Measurements from ENCODE around the gene ACCSL.

ACCSL gene

GRCh38 chr11:44065161-44065661, 17.4 kb downstream of the ACCSL start:
- no peak for DNase-seq (ENCODE audit: low spot score)

GRCh38 chr11:44065841-44066731, 18.3 kb downstream of the ACCSL start, which contains the start of gene ACCS:
ACCS (plus strand) TSS chr11:44066270; CDS start chr11:44067628, 1,358 bp downstream.
- peak; percentile 89 for DNase-seq (ENCODE audit: low spot score)

- peak; percentile 61 for DNase-seq (ENCODE audit: low spot score)
Measured at GRCh38 chr11:44066732-44067141, 19.0 kb downstream of the ACCSL start.

- no peak for DNase-seq (ENCODE audit: low spot score)
Measured at GRCh38 chr11:44067266-44067665, 19.5 kb downstream of the ACCSL start.

- DNase-seq (ENCODE audit: low spot score): no peak
Measured at GRCh38 chr11:44068180-44068579, 20.4 kb downstream of the ACCSL start.

GRCh38 chr11:44071157-44071556, 23.4 kb downstream of the ACCSL start:
- no peak for DNase-seq (ENCODE audit: low spot score)

GRCh38 chr11:44072757-44073658, 25.2 kb downstream of the ACCSL start:
- DNase-seq (ENCODE audit: low spot score): no peak

GRCh38 chr11:44078794-44079193, 31.0 kb downstream of the ACCSL start:
- no peak for DNase-seq (ENCODE audit: low spot score)

GRCh38 chr11:44079376-44079775, 31.6 kb downstream of the ACCSL start:
- no peak for DNase-seq (ENCODE audit: low spot score)

GRCh38 chr11:44080951-44081350, 33.2 kb downstream of the ACCSL start:
- no peak for DNase-seq (ENCODE audit: low spot score)

- DNase-seq (ENCODE audit: low spot score): no peak
Measured at GRCh38 chr11:44082645-44083044, 34.9 kb downstream of the ACCSL start.

- no peak for DNase-seq (ENCODE audit: low spot score)
Measured at GRCh38 chr11:44083433-44083832, 35.7 kb downstream of the ACCSL start.

- DNase-seq (ENCODE audit: low spot score): no peak
Measured at GRCh38 chr11:44083906-44084305, 36.1 kb downstream of the ACCSL start.

GRCh38 chr11:44085330-44085729, 37.5 kb downstream of the ACCSL start:
- DNase-seq (ENCODE audit: low spot score): no peak

- no peak for DNase-seq (ENCODE audit: low spot score)
Measured at GRCh38 chr11:44088377-44088776, 40.6 kb downstream of the ACCSL start.

GRCh38 chr11:44088871-44089270, 41.1 kb downstream of the ACCSL start:
- DNase-seq (ENCODE audit: low spot score): no peak

GRCh38 chr11:44090539-44090938, 42.8 kb downstream of the ACCSL start:
- no peak for DNase-seq (ENCODE audit: low spot score)

- peak; percentile 62 for DNase-seq (ENCODE audit: low spot score)
Measured at GRCh38 chr11:44094260-44094868, 46.6 kb downstream of the ACCSL start.

GRCh38 chr11:44095506-44096359, 48.0 kb downstream of the ACCSL start, which contains the start of gene EXT2:
EXT2 (plus strand) TSS chr11:44095678; CDS start chr11:44107713, 12,035 bp downstream.
- DNase-seq (ENCODE audit: low spot score): peak; percentile 64

GRCh38 chr11:44096360-44097185, 48.8 kb downstream of the ACCSL start:
- peak; percentile 50 for DNase-seq (ENCODE audit: low spot score)

All from kidney capillary endothelial cell (primary cell).